H9 (cell line): Measurements from ENCODE around the gene SGCD. TPM values are rescaled to one million over a fixed set of nuclear protein-coding genes. Genes with fewer than 3 reads are reported as not detected.

Experiments used
- DNase-seq: peaks from one replicate; pipeline ENCODE4 v3.0.0-alpha.2; 2017
- H2AFZ ChIP-seq: one replicate; pipeline ENCODE4 v1.6.1; 2013; ENCODE audit warnings: mild to moderate bottlenecking, low read length, control low read depth, moderate library complexity
- H2AK5ac ChIP-seq: 2 replicates; pipeline ENCODE4 v1.6.1; 2013; ENCODE audit warnings: low read length, control low read depth, mixed read lengths; ENCODE audit not compliant: insufficient read length
- H2BK120ac ChIP-seq: one replicate; pipeline ENCODE4 v1.6.1; 2013; ENCODE audit warnings: low read depth, mild to moderate bottlenecking, low read length, control low read depth, inconsistent platforms; ENCODE audit not compliant: poor library complexity, severe bottlenecking
- H2BK12ac ChIP-seq: 2 replicates; pipeline ENCODE4 v1.6.1; 2013; ENCODE audit warnings: low read length, control low read depth, mixed read lengths, low read depth; ENCODE audit not compliant: insufficient read length
- H2BK15ac ChIP-seq: 2 replicates; pipeline ENCODE4 v1.6.1; 2013; ENCODE audit warnings: low read depth, low read length, control low read depth
- H2BK20ac ChIP-seq: one replicate; pipeline ENCODE4 v1.6.1; 2013; ENCODE audit warnings: low read depth, mild to moderate bottlenecking, low read length, control low read depth, inconsistent platforms; ENCODE audit not compliant: poor library complexity, severe bottlenecking
- H2BK5ac ChIP-seq: 2 replicates; pipeline ENCODE4 v1.6.1; 2013; ENCODE audit warnings: low read length, control low read depth, mixed read lengths; ENCODE audit not compliant: insufficient read length
- H3K14ac ChIP-seq: 2 replicates; pipeline ENCODE4 v1.6.1; 2013; ENCODE audit warnings: low read length, control low read depth; ENCODE audit not compliant: insufficient read depth
- H3K18ac ChIP-seq: 2 replicates; pipeline ENCODE4 v1.6.1; 2013; ENCODE audit warnings: low read depth, mild to moderate bottlenecking, mixed read lengths, low read length, control low read depth; ENCODE audit not compliant: insufficient read length
- H3K23ac ChIP-seq: 2 replicates; pipeline ENCODE4 v1.6.1; 2013; ENCODE audit warnings: low read length, control low read depth, mixed read lengths, low read depth; ENCODE audit not compliant: insufficient read length
- H3K23me2 ChIP-seq: 2 replicates; pipeline ENCODE4 v1.6.1; 2013; ENCODE audit warnings: low read depth, mild to moderate bottlenecking, mixed read lengths, low read length, control low read depth; ENCODE audit not compliant: insufficient read length, poor library complexity, severe bottlenecking
- H3K27ac ChIP-seq: 2 replicates; pipeline ENCODE4 v1.5.1; 2013; ENCODE audit warnings: low read length, control low read depth, mixed read lengths, low read depth; ENCODE audit not compliant: insufficient read length
- H3K27me3 ChIP-seq: 2 replicates; pipeline ENCODE4 v1.6.1; 2013; ENCODE audit warnings: low read length, control low read depth, inconsistent platforms; ENCODE audit not compliant: insufficient read depth
- H3K4ac ChIP-seq: 2 replicates; pipeline ENCODE4 v1.6.1; 2013; ENCODE audit warnings: low read depth, mild to moderate bottlenecking, control low read depth, inconsistent platforms, low read length, moderate library complexity
- H3K4me1 ChIP-seq: 2 replicates; pipeline ENCODE4 v1.6.1; 2013; ENCODE audit warnings: low read length, control low read depth, inconsistent platforms; ENCODE audit not compliant: insufficient read depth
- H3K4me2 ChIP-seq: 2 replicates; pipeline ENCODE4 v1.6.1; 2013; ENCODE audit warnings: low read length, control low read depth, mixed read lengths; ENCODE audit not compliant: insufficient read length, insufficient read depth
- H3K56ac ChIP-seq: 2 replicates; pipeline ENCODE4 v1.6.1; 2013; ENCODE audit warnings: low read depth, mild to moderate bottlenecking, mixed read lengths, low read length, control low read depth; ENCODE audit not compliant: insufficient read length
- H3K79me1 ChIP-seq: 2 replicates; pipeline ENCODE4 v1.6.1; 2013; ENCODE audit warnings: low read depth, mild to moderate bottlenecking, moderate library complexity, low read length, control low read depth, inconsistent platforms; ENCODE audit not compliant: insufficient read depth, poor library complexity, severe bottlenecking
- H3K79me2 ChIP-seq: 2 replicates; pipeline ENCODE4 v1.6.1; 2013; ENCODE audit warnings: low read length, control low read depth, inconsistent platforms; ENCODE audit not compliant: insufficient read depth
- H3K9ac ChIP-seq: 2 replicates; pipeline ENCODE4 v1.6.1; 2013; ENCODE audit warnings: low read length, control low read depth, mixed read lengths; ENCODE audit not compliant: insufficient read length; ENCODE audit errors: extremely low read depth
- H3K9me3 ChIP-seq: one replicate; pipeline ENCODE4 v1.6.1; 2013; ENCODE audit warnings: low read depth, low read length, inconsistent platforms; ENCODE audit not compliant: control insufficient read depth
- H3T11ph ChIP-seq: one replicate; pipeline ENCODE4 v1.6.1; 2013; ENCODE audit warnings: mild to moderate bottlenecking, low read length, control low read depth, inconsistent platforms
- H4K20me1 ChIP-seq: one replicate; pipeline ENCODE4 v1.6.1; 2013; ENCODE audit not compliant: control insufficient read depth, insufficient read length, insufficient read depth
- H4K5ac ChIP-seq: 2 replicates; pipeline ENCODE4 v1.6.1; 2013; ENCODE audit warnings: low read depth, mild to moderate bottlenecking, mixed read lengths, low read length, control low read depth; ENCODE audit not compliant: insufficient read length
- H4K8ac ChIP-seq: replicated peaks from 2 replicates; pipeline ENCODE4 v1.6.1; 2013; ENCODE audit warnings: low read length, control low read depth, mixed read lengths, low read depth; ENCODE audit not compliant: insufficient read length
- H4K91ac ChIP-seq: 2 replicates; pipeline ENCODE4 v1.6.1; 2013; ENCODE audit warnings: low read depth, mild to moderate bottlenecking, moderate library complexity, mixed read lengths, low read length, control low read depth; ENCODE audit not compliant: insufficient read length
- H3K27ac Mint-ChIP-seq, 3 experiments: 2 replicates in 2 of 3; 3 replicates in 1 of 3; pipeline ENCODE4 v1.8.0; 2020 to 2021; ENCODE audit warnings: mixed read lengths in 3 of 3, mild to moderate bottlenecking in 1 of 3, moderate library complexity in 1 of 3
- H3K27me3 Mint-ChIP-seq: 2 replicates; pipeline ENCODE4 v1.8.0; 2021; ENCODE audit warnings: low read depth, mild to moderate bottlenecking, moderate library complexity, mixed read lengths
- H3K36me3 Mint-ChIP-seq, 3 experiments: 2 replicates in 2 of 3; 3 replicates in 1 of 3; pipeline ENCODE4 v1.8.0; 2020 to 2021; ENCODE audit warnings: low read depth in 3 of 3, mixed read lengths in 3 of 3; ENCODE audit not compliant: insufficient read depth in 1 of 3
- H3K4me1 Mint-ChIP-seq, 2 experiments: 2 replicates each; pipeline ENCODE4 v1.8.0; 2020; ENCODE audit warnings: mixed read lengths in 2 of 2
- H3K4me3 Mint-ChIP-seq, 2 experiments: 2 replicates in 1 of 2; 3 replicates in 1 of 2; pipeline ENCODE4 v1.8.0; 2020 to 2021; ENCODE audit warnings: mild to moderate bottlenecking in 2 of 2, mixed read lengths in 2 of 2, moderate library complexity in 1 of 2
- H3K9me3 Mint-ChIP-seq, 2 experiments: 2 replicates in 1 of 2; 3 replicates in 1 of 2; pipeline ENCODE4 v1.8.0; 2020; ENCODE audit warnings: mild to moderate bottlenecking in 2 of 2, mixed read lengths in 2 of 2, moderate library complexity in 1 of 2
- CTCF ChIP-seq: fragments of 200-600 bp; sonication (generic); conservative IDR thresholded peaks from 3 replicates; pipeline ENCODE4 v1.8.0; 2021; ENCODE audit warnings: antibody characterized with exemption, mild to moderate bottlenecking
- WGBS: extraction: QIAGEN DNeasy Blood & Tissue Kit; methylation state at CpG from one replicate; pipeline ENCODE4 v1.1.7; 2013; ENCODE audit warnings: missing lambda C conversion rate, low lambda C conversion rate, mixed read lengths; ENCODE audit not compliant: insufficient read length; ENCODE audit errors: extremely low coverage; 5-methylcytosine and 5-hydroxymethylcytosine counted together
- total RNA-seq: library from RNA; stranded (reverse); gene quantifications from 2 replicates; pipeline ENCODE4 v1.2.1, GENCODE V29; 2021

The SGCD gene
- total RNA-seq, 1 experiment from 2014 or later = 0.11 TPM

- Histone ChIP-seq H3K23ac (no peak overlapping the region), H4K91ac (no peak overlapping the region), H2BK120ac (no peak overlapping the region), H4K20me1 (no peaks in the 10 kb centered on the region), H3T11ph (no peak overlapping the region), H2BK15ac (no peak overlapping the region), H3K4me1 (no peaks in the 10 kb centered on the region), H2BK12ac (no peak overlapping the region), H3K23me2 (no peaks in the 10 kb centered on the region), H3K27me3 (no peaks in the 10 kb centered on the region), H3K79me1 (no peaks in the 10 kb centered on the region), H2AK5ac (no peak overlapping the region), H3K9me3 (no peaks in the 10 kb centered on the region), H3K18ac (no peak overlapping the region), H2BK5ac (no peak overlapping the region), H3K14ac (no peak overlapping the region), H3K4ac (no peak overlapping the region), H3K9ac (no peak overlapping the region), H4K8ac (no peak overlapping the region), H4K5ac (no peak overlapping the region), H3K27ac (no peak overlapping the region), H3K56ac (no peak overlapping the region), H3K4me2 (no peak overlapping the region), H2AFZ (no peak overlapping the region), H3K79me2 (no peaks in the 10 kb centered on the region), H2BK20ac (no peak overlapping the region)
- Mint-ChIP-seq H3K36me3 (no peaks in the 10 kb centered on the region; a peak in 1 of 7 replicates), H3K9me3 (no peaks in the 10 kb centered on the region), H3K27ac (peak overlapping the region in 1 of 3 experiments; percentile 27; a peak in 1 of 7 replicates), H3K4me1 (peaks cover 14 to 21% of the 10 kb centered on the region in 2 experiments), H3K4me3 (no peak overlapping the region), H3K27me3 (no peaks in the 10 kb centered on the region)
- DNase-seq = no peak
- WGBS = no CpG with 5 or more reads among the region's 1 CpG
- TF ChIP-seq CTCF = no peak
Observed at GRCh38 chr5:156479849-156480248, 152.9 kb downstream of the SGCD start.
